IPS DF 6.9 (cell line): ENCODE data around the gene KCND3.

Experiments used
- DNase-seq: peaks from one replicate; pipeline ENCODE4 v3.0.0-alpha.2; 2013; ENCODE audit warnings: low read depth, low spot score
- H3K27ac ChIP-seq: one replicate; pipeline ENCODE4 v1.5.1; 2013; ENCODE audit warnings: low read length, control low read depth
- H3K27me3 ChIP-seq: 2 replicates; pipeline ENCODE4 v1.6.1; 2013; ENCODE audit warnings: mild to moderate bottlenecking, low read length; ENCODE audit not compliant: control insufficient read depth, insufficient read depth
- H3K36me3 ChIP-seq: 2 replicates; pipeline ENCODE4 v1.6.1; 2013; ENCODE audit warnings: low read length; ENCODE audit not compliant: control insufficient read depth, insufficient read depth
- H3K4me1 ChIP-seq: 2 replicates; pipeline ENCODE4 v1.6.1; 2013; ENCODE audit warnings: low read length; ENCODE audit not compliant: control insufficient read depth, insufficient read depth
- H3K4me3 ChIP-seq: 2 replicates; pipeline ENCODE4 v1.5.1; 2013; ENCODE audit warnings: mild to moderate bottlenecking, low read length
- H3K9me3 ChIP-seq: 2 replicates; pipeline ENCODE4 v1.6.1; 2013; ENCODE audit warnings: low read length, inconsistent platforms; ENCODE audit not compliant: control insufficient read depth, insufficient read depth
- WGBS: extraction: QIAGEN DNeasy Blood & Tissue Kit; methylation state at CpG from one replicate; pipeline ENCODE4 v1.1.7; 2013; ENCODE audit warnings: mixed read lengths, missing lambda C conversion rate; ENCODE audit not compliant: insufficient read length, insufficient coverage; 5-methylcytosine and 5-hydroxymethylcytosine counted together

Gene KCND3

GRCh38 chr1:111734856-111735255 lies 254.6 kb downstream of the KCND3 start:
- no peak for DNase-seq
- H3K4me1 ChIP-seq: peaks cover 12% of the 10 kb centered on the region
- H3K27me3 ChIP-seq: no peaks in the 10 kb centered on the region
- no peaks in the 10 kb centered on the region for H3K9me3 ChIP-seq
- no peak overlapping the region for H3K27ac ChIP-seq
- H3K4me3 ChIP-seq: no peak overlapping the region
- whole genome bisulfite sequencing: no CpG with 5 or more reads among the region's 3 CpGs
- no peaks in the 10 kb centered on the region for H3K36me3 ChIP-seq

GRCh38 chr1:111734426-111734825 lies 255.0 kb downstream of the KCND3 start:
- Histone ChIP-seq H3K4me3 (no peak overlapping the region), H3K27me3 (no peaks in the 10 kb centered on the region), H3K27ac (no peak overlapping the region), H3K36me3 (no peaks in the 10 kb centered on the region), H3K4me1 (peaks cover 12% of the 10 kb centered on the region), H3K9me3 (no peaks in the 10 kb centered on the region)
- no peak for DNase-seq
- no CpG with 5 or more reads among the region's 3 CpGs for WGBS

DNA sequence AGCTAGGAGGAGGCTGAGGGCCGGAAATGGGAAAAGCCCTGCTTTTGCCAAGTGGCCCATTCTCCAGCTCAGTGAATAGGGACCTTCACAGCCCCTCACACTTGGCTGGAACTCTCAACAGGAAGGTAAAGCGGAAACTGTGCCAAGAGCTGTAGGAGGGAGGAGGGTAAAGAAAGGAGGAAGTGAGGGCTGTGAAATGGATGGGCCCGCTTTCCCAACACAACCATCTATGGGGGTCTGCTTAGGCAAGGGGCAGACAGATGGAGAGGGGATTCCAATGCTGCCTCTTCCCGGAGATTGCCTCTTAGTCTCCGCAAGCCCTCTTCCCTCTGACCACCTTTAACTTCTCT lies 255.5 kb downstream of the KCND3 start:
- Histone ChIP-seq H3K36me3 (no peaks in the 10 kb centered on the region), H3K27ac (no peak overlapping the region), H3K27me3 (no peaks in the 10 kb centered on the region), H3K4me1 (peaks cover 12% of the 10 kb centered on the region), H3K4me3 (no peak overlapping the region), H3K9me3 (no peaks in the 10 kb centered on the region)
- DNase-seq: no peak
- no CpG with 5 or more reads among the region's 5 CpGs for WGBS

DNA sequence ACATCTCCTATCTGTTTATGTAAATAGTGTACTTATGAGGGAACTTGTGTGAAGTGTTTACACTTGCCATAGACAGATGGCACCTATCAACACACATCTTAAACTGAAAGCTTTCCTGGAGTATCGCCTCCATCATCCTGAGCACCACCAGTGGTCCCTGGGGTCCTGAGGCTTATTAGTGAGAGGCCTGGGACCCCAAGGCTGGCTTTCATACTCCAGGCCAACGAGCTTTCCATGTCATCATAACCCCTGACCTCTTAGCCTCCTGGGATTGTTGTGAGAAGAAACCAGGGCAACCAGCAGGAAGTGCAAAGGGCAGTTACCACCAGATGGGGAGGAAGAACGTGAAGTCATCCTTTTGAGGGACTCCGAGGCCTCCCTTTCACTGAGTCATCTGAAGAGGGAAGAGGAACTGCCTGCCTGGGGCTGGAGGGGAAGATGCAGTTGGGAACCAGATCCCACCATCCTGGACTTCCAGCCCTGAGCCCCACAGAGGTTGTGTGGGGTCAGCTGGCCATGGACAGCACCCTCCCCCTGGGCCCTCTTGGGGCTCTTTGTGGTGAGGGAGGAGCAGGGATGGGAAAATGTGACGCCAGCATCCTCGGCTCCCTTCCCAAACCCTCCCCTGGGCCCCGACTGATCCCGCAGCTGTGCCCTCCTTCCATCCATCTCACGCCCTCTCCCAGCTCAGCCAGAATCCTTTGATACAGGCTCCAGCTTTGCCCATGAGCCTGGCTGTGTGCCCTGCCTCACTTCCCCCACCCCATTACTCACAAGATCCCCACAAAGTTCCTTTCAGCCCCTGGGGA lies 256.1 kb downstream of the KCND3 start:
- no peak overlapping the region for H3K27ac ChIP-seq

DNA sequence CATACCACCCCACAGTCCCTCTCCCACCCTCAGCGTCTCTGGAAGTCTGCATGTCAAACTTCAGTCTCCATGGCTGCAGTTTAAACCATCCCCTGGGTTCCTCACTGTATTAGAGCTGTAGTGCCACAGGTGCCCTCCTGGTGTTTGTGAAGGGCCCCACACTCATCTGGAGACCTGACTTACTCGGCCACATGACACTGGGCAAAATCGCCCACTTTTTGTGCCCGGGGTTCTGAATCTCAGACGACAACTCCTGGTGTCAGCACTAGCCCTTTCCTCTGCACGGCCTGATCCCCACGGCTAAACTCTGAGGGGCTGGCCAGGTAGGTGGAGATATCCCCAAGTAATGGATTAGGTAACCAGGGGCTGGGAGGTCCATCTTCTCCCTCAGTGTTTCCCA lies 256.8 kb downstream of the KCND3 start:
- Histone ChIP-seq H3K27me3 (no peaks in the 10 kb centered on the region), H3K36me3 (no peaks in the 10 kb centered on the region), H3K27ac (no peak overlapping the region), H3K9me3 (no peaks in the 10 kb centered on the region), H3K4me1 (peaks cover 11% of the 10 kb centered on the region), H3K4me3 (no peak overlapping the region)
- no CpG with 5 or more reads among the region's 7 CpGs for WGBS
- DNase-seq: no peak

More for the DNA sequence above, 256.1 kb downstream of the KCND3 start:
- Histone ChIP-seq H3K9me3 (no peaks in the 10 kb centered on the region), H3K4me1 (peaks cover 12% of the 10 kb centered on the region), H3K27me3 (no peaks in the 10 kb centered on the region), H3K4me3 (no peak overlapping the region), H3K36me3 (no peaks in the 10 kb centered on the region)
- DNase-seq: no peak
- WGBS: no CpG with 5 or more reads among the region's 9 CpGs

GRCh38 chr1:111731956-111732355 lies 257.5 kb downstream of the KCND3 start:
- H3K27me3 ChIP-seq: no peaks in the 10 kb centered on the region

GRCh38 chr1:111730706-111731105 lies 258.8 kb downstream of the KCND3 start:
- Histone ChIP-seq H3K36me3 (no peaks in the 10 kb centered on the region), H3K9me3 (no peaks in the 10 kb centered on the region), H3K4me1 (peaks cover 1% of the 10 kb centered on the region), H3K4me3 (no peak overlapping the region), H3K27ac (no peak overlapping the region), H3K27me3 (no peaks in the 10 kb centered on the region)
- WGBS: no CpG with 5 or more reads among the region's 4 CpGs
- DNase-seq: no peak

More at GRCh38 chr1:111731956-111732355, 257.5 kb downstream of the KCND3 start:
- Histone ChIP-seq H3K27ac (no peak overlapping the region), H3K4me1 (peaks cover 7% of the 10 kb centered on the region), H3K36me3 (no peaks in the 10 kb centered on the region), H3K4me3 (no peak overlapping the region), H3K9me3 (no peaks in the 10 kb centered on the region)
- no peak for DNase-seq
- no CpG with 5 or more reads among the region's 6 CpGs for WGBS

GRCh38 chr1:111729946-111730681 lies 259.4 kb downstream of the KCND3 start:
- DNase-seq: no peak
- no peak overlapping the region for H3K4me3 ChIP-seq
- H3K27ac ChIP-seq: no peak overlapping the region
- H3K9me3 ChIP-seq: no peaks in the 10 kb centered on the region
- peaks cover 2% of the 10 kb centered on the region; the same call in 1 of the 2 replicates for H3K4me1 ChIP-seq
- H3K36me3 ChIP-seq: no peaks in the 10 kb centered on the region
- WGBS: no CpG with 5 or more reads among the region's 7 CpGs
- H3K27me3 ChIP-seq: no peaks in the 10 kb centered on the region

DNA sequence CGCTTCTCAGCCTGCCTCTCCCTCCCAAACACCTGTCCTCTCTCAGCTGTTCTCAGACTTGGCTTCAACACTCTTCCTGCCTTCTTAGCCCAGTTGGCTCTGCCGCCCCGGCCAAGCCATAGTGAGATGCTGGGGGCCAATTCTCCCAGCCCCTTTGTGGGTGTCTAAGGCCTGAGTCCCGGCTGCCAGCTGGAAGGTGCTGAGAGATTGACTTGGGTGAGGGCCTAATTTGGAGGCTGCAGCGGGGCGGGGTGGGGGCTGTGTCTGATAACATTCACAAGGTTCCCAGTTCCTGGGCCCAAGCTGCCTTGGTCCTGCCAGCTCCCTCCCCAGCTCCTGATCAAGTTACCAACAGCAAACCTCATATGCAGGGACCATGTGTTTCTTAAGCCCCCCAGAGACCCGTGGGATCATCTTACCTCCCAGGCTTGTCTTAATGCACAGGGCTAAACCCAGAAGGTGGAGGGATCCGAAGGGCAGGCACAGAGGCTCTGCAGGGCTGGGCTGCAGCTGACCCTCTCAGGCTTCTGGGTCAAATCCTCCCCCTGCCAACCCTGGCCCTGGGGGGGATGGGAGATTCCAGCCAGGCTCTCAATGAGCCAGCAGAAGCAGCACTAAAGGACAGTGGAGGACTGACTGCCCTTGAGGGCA lies 260.1 kb downstream of the KCND3 start:
- Histone ChIP-seq H3K9me3 (no peaks in the 10 kb centered on the region), H3K4me3 (no peak overlapping the region), H3K27ac (no peak overlapping the region), H3K36me3 (no peaks in the 10 kb centered on the region), H3K4me1 (peaks cover 3% of the 10 kb centered on the region; the same call in 1 of the 2 replicates), H3K27me3 (no peaks in the 10 kb centered on the region)
- WGBS: no CpG with 5 or more reads among the region's 8 CpGs
- DNase-seq: no peak

- Histone ChIP-seq H3K9me3 (no peaks in the 10 kb centered on the region), H3K27ac (no peak overlapping the region), H3K27me3 (no peaks in the 10 kb centered on the region), H3K4me3 (no peak overlapping the region), H3K36me3 (no peaks in the 10 kb centered on the region), H3K4me1 (peaks cover 5% of the 10 kb centered on the region; the same call in 1 of the 2 replicates)
- WGBS: no CpG with 5 or more reads among the region's 18 CpGs
- no peak for DNase-seq
Measured at GRCh38 chr1:111727056-111727455, 262.4 kb downstream of the KCND3 start.
